ENCODE measurements around the gene CHGA. TPM values are rescaled to one million over a fixed set of nuclear protein-coding genes. Genes with fewer than 3 reads are reported as not detected.

CHGA gene
- polyA plus RNA-seq, 1 donor, result 708 TPM

- DNase-seq, result no peak
- Histone ChIP-seq H3K27ac (ENCODE audit: low read length) (no peak overlapping the region), H3K4me3 (ENCODE audit: low read length) (no peak overlapping the region), H3K9me3 (ENCODE audit: control insufficient read depth, low read depth, low read length) (peaks cover 11% of the 10 kb centered on the region), H3K4me1 (ENCODE audit: control insufficient read depth, insufficient read depth, low read length) (peaks cover 14% of the 10 kb centered on the region), H3K27me3 (ENCODE audit: control insufficient read depth, insufficient read depth, low read length) (no peaks in the 10 kb centered on the region), H3K36me3 (ENCODE audit: control insufficient read depth, insufficient read depth, low read length) (peaks cover 16% of the 10 kb centered on the region)
- no CpG with 5 or more reads among the region's 10 CpGs for WGBS (ENCODE audit: insufficient coverage, low lambda C conversion rate)
Measured at GRCh38 chr14:92969430-92969829, 46.5 kb downstream of the CHGA start.

GRCh38 chr14:92969871-92970270 lies 46.9 kb downstream of the CHGA start:
- H3K4me1 ChIP-seq (ENCODE audit: control insufficient read depth, insufficient read depth, low read length), result peaks cover 14% of the 10 kb centered on the region
- peak overlapping the region; percentile 81 for H3K27ac ChIP-seq (ENCODE audit: low read length)
- H3K9me3 ChIP-seq (ENCODE audit: control insufficient read depth, low read depth, low read length), result peaks cover 9% of the 10 kb centered on the region
- H3K27me3 ChIP-seq (ENCODE audit: control insufficient read depth, insufficient read depth, low read length), result no peaks in the 10 kb centered on the region
- peaks cover 21% of the 10 kb centered on the region for H3K36me3 ChIP-seq (ENCODE audit: control insufficient read depth, insufficient read depth, low read length)
- no peak overlapping the region for H3K4me3 ChIP-seq (ENCODE audit: low read length)
- WGBS (ENCODE audit: insufficient coverage, low lambda C conversion rate), result no CpG with 5 or more reads among the region's 12 CpGs
- peak in 1 of 2 donors; percentile 76 for DNase-seq

GRCh38 chr14:92970271-92970670 lies 47.3 kb downstream of the CHGA start:
- H3K36me3 ChIP-seq (ENCODE audit: control insufficient read depth, insufficient read depth, low read length), result peaks cover 25% of the 10 kb centered on the region
- H3K27ac ChIP-seq (ENCODE audit: low read length), result peak overlapping the region; percentile 81
- no CpG with 5 or more reads among the region's 12 CpGs for WGBS (ENCODE audit: insufficient coverage, low lambda C conversion rate)
- peak; percentile 48 to 84 for DNase-seq
- no peaks in the 10 kb centered on the region for H3K27me3 ChIP-seq (ENCODE audit: control insufficient read depth, insufficient read depth, low read length)
- H3K9me3 ChIP-seq (ENCODE audit: control insufficient read depth, low read depth, low read length), result peaks cover 9% of the 10 kb centered on the region
- H3K4me1 ChIP-seq (ENCODE audit: control insufficient read depth, insufficient read depth, low read length), result peaks cover 14% of the 10 kb centered on the region
- no peak overlapping the region for H3K4me3 ChIP-seq (ENCODE audit: low read length)

- DNase-seq, result no peak
- peaks cover 14% of the 10 kb centered on the region for H3K4me1 ChIP-seq (ENCODE audit: control insufficient read depth, insufficient read depth, low read length)
- no peaks in the 10 kb centered on the region for H3K27me3 ChIP-seq (ENCODE audit: control insufficient read depth, insufficient read depth, low read length)
- no CpG with 5 or more reads among the region's 16 CpGs for WGBS (ENCODE audit: insufficient coverage, low lambda C conversion rate)
- H3K9me3 ChIP-seq (ENCODE audit: control insufficient read depth, low read depth, low read length), result peaks cover 9% of the 10 kb centered on the region
- no peak overlapping the region for H3K4me3 ChIP-seq (ENCODE audit: low read length)
- H3K36me3 ChIP-seq (ENCODE audit: control insufficient read depth, insufficient read depth, low read length), result peaks cover 36% of the 10 kb centered on the region
- no peak overlapping the region for H3K27ac ChIP-seq (ENCODE audit: low read length)
Measured at GRCh38 chr14:92971601-92972180, 48.7 kb downstream of the CHGA start.

- Histone ChIP-seq H3K27ac (ENCODE audit: low read length) (no peak overlapping the region), H3K36me3 (ENCODE audit: control insufficient read depth, insufficient read depth, low read length) (peaks cover 50% of the 10 kb centered on the region), H3K27me3 (ENCODE audit: control insufficient read depth, insufficient read depth, low read length) (no peaks in the 10 kb centered on the region), H3K4me1 (ENCODE audit: control insufficient read depth, insufficient read depth, low read length) (peaks cover 14% of the 10 kb centered on the region), H3K4me3 (ENCODE audit: low read length) (no peak overlapping the region), H3K9me3 (ENCODE audit: control insufficient read depth, low read depth, low read length) (peaks cover 12% of the 10 kb centered on the region)
- no CpG with 5 or more reads among the region's 12 CpGs for WGBS (ENCODE audit: insufficient coverage, low lambda C conversion rate)
- peak in 1 of 2 donors; percentile 46 for DNase-seq
Measured at GRCh38 chr14:92973261-92973797, 50.4 kb downstream of the CHGA start.

- DNase-seq, result no peak
Measured at GRCh38 chr14:92973798-92974372, 50.9 kb downstream of the CHGA start.

GRCh38 chr14:92974541-92975345 lies 51.8 kb downstream of the CHGA start:
- H3K27me3 ChIP-seq (ENCODE audit: control insufficient read depth, insufficient read depth, low read length), result no peaks in the 10 kb centered on the region
- H3K27ac ChIP-seq (ENCODE audit: low read length), result no peak overlapping the region
- no peak for DNase-seq
- WGBS (ENCODE audit: insufficient coverage, low lambda C conversion rate), result no CpG with 5 or more reads among the region's 17 CpGs
- no peak overlapping the region for H3K4me3 ChIP-seq (ENCODE audit: low read length)
- H3K4me1 ChIP-seq (ENCODE audit: control insufficient read depth, insufficient read depth, low read length), result peaks cover 13% of the 10 kb centered on the region
- H3K36me3 ChIP-seq (ENCODE audit: control insufficient read depth, insufficient read depth, low read length), result peaks cover 58% of the 10 kb centered on the region
- H3K9me3 ChIP-seq (ENCODE audit: control insufficient read depth, low read depth, low read length), result peaks cover 22% of the 10 kb centered on the region

More at GRCh38 chr14:92973798-92974372, 50.9 kb downstream of the CHGA start:
- Histone ChIP-seq H3K27ac (ENCODE audit: low read length) (no peak overlapping the region), H3K4me3 (ENCODE audit: low read length) (no peak overlapping the region), H3K27me3 (ENCODE audit: control insufficient read depth, insufficient read depth, low read length) (no peaks in the 10 kb centered on the region), H3K9me3 (ENCODE audit: control insufficient read depth, low read depth, low read length) (peaks cover 17% of the 10 kb centered on the region), H3K36me3 (ENCODE audit: control insufficient read depth, insufficient read depth, low read length) (peaks cover 56% of the 10 kb centered on the region), H3K4me1 (ENCODE audit: control insufficient read depth, insufficient read depth, low read length) (peaks cover 14% of the 10 kb centered on the region)
- WGBS (ENCODE audit: insufficient coverage, low lambda C conversion rate), result no CpG with 5 or more reads among the region's 9 CpGs

- no peaks in the 10 kb centered on the region for H3K4me1 ChIP-seq (ENCODE audit: control insufficient read depth, insufficient read depth, low read length)
- no CpG with 5 or more reads among the region's 2 CpGs for WGBS (ENCODE audit: insufficient coverage, low lambda C conversion rate)
- H3K4me3 ChIP-seq (ENCODE audit: low read length), result no peak overlapping the region
- H3K36me3 ChIP-seq (ENCODE audit: control insufficient read depth, insufficient read depth, low read length), result peaks cover 64% of the 10 kb centered on the region
- no peak for DNase-seq
- H3K9me3 ChIP-seq (ENCODE audit: control insufficient read depth, low read depth, low read length), result peaks cover 24% of the 10 kb centered on the region
- H3K27ac ChIP-seq (ENCODE audit: low read length), result no peak overlapping the region
- H3K27me3 ChIP-seq (ENCODE audit: control insufficient read depth, insufficient read depth, low read length), result no peaks in the 10 kb centered on the region
Measured at GRCh38 chr14:92976268-92976667, 53.3 kb downstream of the CHGA start.

- no CpG with 5 or more reads among the region's 4 CpGs for WGBS (ENCODE audit: insufficient coverage, low lambda C conversion rate)
- Histone ChIP-seq H3K27me3 (ENCODE audit: control insufficient read depth, insufficient read depth, low read length) (no peaks in the 10 kb centered on the region), H3K4me3 (ENCODE audit: low read length) (no peak overlapping the region), H3K36me3 (ENCODE audit: control insufficient read depth, insufficient read depth, low read length) (peaks cover 76% of the 10 kb centered on the region), H3K4me1 (ENCODE audit: control insufficient read depth, insufficient read depth, low read length) (no peaks in the 10 kb centered on the region), H3K27ac (ENCODE audit: low read length) (no peak overlapping the region), H3K9me3 (ENCODE audit: control insufficient read depth, low read depth, low read length) (peaks cover 24% of the 10 kb centered on the region)
- DNase-seq, result no peak
Measured at GRCh38 chr14:92978229-92979021, 55.5 kb downstream of the CHGA start.

- no peak overlapping the region for H3K4me3 ChIP-seq (ENCODE audit: low read length)
- WGBS (ENCODE audit: insufficient coverage, low lambda C conversion rate), result no CpG with 5 or more reads among the region's 4 CpGs
- H3K36me3 ChIP-seq (ENCODE audit: control insufficient read depth, insufficient read depth, low read length), result peaks cover 58% of the 10 kb centered on the region
- H3K9me3 ChIP-seq (ENCODE audit: control insufficient read depth, low read depth, low read length), result peaks cover 18% of the 10 kb centered on the region
- no peaks in the 10 kb centered on the region for H3K27me3 ChIP-seq (ENCODE audit: control insufficient read depth, insufficient read depth, low read length)
- DNase-seq, result no peak
- H3K4me1 ChIP-seq (ENCODE audit: control insufficient read depth, insufficient read depth, low read length), result peaks cover 4% of the 10 kb centered on the region
- H3K27ac ChIP-seq (ENCODE audit: low read length), result no peak overlapping the region
Measured at GRCh38 chr14:92980866-92981265, 57.9 kb downstream of the CHGA start.

All from large intestine (tissue), 3 donors.